Keratinocyte (primary cell): ENCODE data around the gene CCT8L2.
"Not testable (repeated sequence)": the region's sequence is repeated elsewhere in the genome, so short reads cannot be mapped to it uniquely, and the experiment has no call there.

Source experiments
- EZH2 ChIP-seq: IDR thresholded peaks from one replicate; pipeline ENCODE4 v1.6.1; 2012; ENCODE audit warnings: inconsistent platforms, mild to moderate bottlenecking, low read length, moderate library complexity
- TF ChIP-seq, protein P1 (sequence below), 3 experiments: IDR thresholded peaks in 1 of 3; conservative IDR thresholded peaks in 1 of 3; optimal IDR thresholded peaks in 1 of 3; 2 replicates in 2 of 3; 3 replicates in 1 of 3; pipeline versions ENCODE3 to v1.5.1; 2011; ENCODE audit warnings: low read length in 3 of 3, mild to moderate bottlenecking in 3 of 3, moderate library complexity in 2 of 3, control low read depth in 1 of 3, inconsistent platforms in 1 of 3; ENCODE audit not compliant: insufficient read depth in 2 of 3; ENCODE audit errors: extremely low read depth in 1 of 3

DNA sequence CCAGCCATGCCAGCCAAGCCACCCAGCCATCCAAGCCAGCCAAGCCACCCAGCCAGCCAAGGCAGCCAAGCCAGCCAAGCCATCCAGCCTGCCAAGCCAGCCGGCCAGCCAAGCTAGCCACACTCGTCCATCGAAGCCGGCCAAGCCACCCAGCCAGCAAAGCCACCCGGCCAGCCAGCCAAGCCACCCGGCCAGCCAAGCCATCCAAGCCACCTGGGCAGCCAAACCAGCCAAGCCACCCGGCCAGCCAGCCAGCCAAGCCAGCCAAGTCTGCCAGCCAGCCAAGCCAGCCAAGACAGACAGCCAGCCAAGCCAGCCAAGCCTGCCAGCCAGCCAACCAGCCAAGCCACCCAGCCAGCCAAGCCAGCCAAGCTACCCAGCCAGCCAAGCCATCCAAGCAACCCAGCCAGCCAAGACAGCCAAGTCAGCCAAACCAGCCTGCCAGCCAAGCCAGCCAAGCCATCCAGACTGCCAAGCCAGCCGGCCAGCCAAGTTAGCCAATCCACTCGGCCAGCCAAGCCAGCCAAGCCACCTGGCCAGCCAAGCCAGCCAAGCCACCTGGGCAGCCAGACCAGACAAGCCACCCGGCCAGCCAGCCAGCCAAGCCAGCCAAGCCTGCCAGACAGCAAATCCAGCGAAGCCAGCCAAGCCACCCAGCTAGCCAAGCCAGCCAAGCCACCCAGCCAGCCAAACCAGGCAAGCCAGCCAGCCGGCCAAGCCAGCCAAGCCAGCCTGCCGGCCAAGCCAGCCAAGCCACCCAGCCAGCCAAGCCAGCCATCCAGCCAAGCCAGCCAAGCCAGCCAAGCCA is 24.8 kb downstream of the CCT8L2 start:
- TF ChIP-seq, protein P1, sequence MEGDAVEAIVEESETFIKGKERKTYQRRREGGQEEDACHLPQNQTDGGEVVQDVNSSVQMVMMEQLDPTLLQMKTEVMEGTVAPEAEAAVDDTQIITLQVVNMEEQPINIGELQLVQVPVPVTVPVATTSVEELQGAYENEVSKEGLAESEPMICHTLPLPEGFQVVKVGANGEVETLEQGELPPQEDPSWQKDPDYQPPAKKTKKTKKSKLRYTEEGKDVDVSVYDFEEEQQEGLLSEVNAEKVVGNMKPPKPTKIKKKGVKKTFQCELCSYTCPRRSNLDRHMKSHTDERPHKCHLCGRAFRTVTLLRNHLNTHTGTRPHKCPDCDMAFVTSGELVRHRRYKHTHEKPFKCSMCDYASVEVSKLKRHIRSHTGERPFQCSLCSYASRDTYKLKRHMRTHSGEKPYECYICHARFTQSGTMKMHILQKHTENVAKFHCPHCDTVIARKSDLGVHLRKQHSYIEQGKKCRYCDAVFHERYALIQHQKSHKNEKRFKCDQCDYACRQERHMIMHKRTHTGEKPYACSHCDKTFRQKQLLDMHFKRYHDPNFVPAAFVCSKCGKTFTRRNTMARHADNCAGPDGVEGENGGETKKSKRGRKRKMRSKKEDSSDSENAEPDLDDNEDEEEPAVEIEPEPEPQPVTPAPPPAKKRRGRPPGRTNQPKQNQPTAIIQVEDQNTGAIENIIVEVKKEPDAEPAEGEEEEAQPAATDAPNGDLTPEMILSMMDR (optimal IDR thresholded peaks at IDR 0.05 in 1 of 3, IDR thresholded peaks at IDR 0.05 in 1 of 3, conservative IDR thresholded peaks at IDR 0.05 in 1 of 3; ENCODE audit: extremely low read depth in 1 of 3, insufficient read depth in 2 of 3, low read length in 3 of 3): not testable (repeated sequence)
- TF ChIP-seq EZH2: not testable (repeated sequence)
